ENCODE data around the gene APBB2.

The APBB2 gene

GRCh38 chr4:41215155-41215554, 813 bp upstream of the APBB2 start:
- FAIRE-seq = no peak

GRCh38 chr4:41214825-41215146, 444 bp upstream of the APBB2 start:
- FAIRE-seq = no peak

GRCh38 chr4:41213625-41214135, 662 bp downstream of the APBB2 start:
- no peak for FAIRE-seq

GRCh38 chr4:41212616-41213203, 1.6 kb downstream of the APBB2 start:
- FAIRE-seq = peak; percentile 86

GRCh38 chr4:41211951-41212615, 2.3 kb downstream of the APBB2 start:
- no peak for FAIRE-seq

- no peak for FAIRE-seq
Observed at GRCh38 chr4:41209901-41210300, 4.4 kb downstream of the APBB2 start.

GRCh38 chr4:41209187-41209586, 5.2 kb downstream of the APBB2 start:
- no peak for FAIRE-seq

GRCh38 chr4:41207291-41207831, 7.0 kb downstream of the APBB2 start:
- no peak for FAIRE-seq

- no peak for FAIRE-seq
Observed at GRCh38 chr4:41205854-41206460, 8.4 kb downstream of the APBB2 start.

GRCh38 chr4:41205130-41205529, 9.2 kb downstream of the APBB2 start:
- FAIRE-seq = no peak

- FAIRE-seq = no peak
Observed at GRCh38 chr4:41204400-41204978, 9.9 kb downstream of the APBB2 start.

GRCh38 chr4:41203841-41204240, 10.5 kb downstream of the APBB2 start:
- no peak for FAIRE-seq

- FAIRE-seq = no peak
Observed at GRCh38 chr4:41202820-41203568, 11.3 kb downstream of the APBB2 start.

GRCh38 chr4:41202356-41202755, 12.0 kb downstream of the APBB2 start:
- no peak for FAIRE-seq

GRCh38 chr4:41200486-41201017, 13.8 kb downstream of the APBB2 start:
- FAIRE-seq = no peak

GRCh38 chr4:41199788-41200187, 14.6 kb downstream of the APBB2 start:
- FAIRE-seq = no peak

GRCh38 chr4:41197996-41198395, 16.3 kb downstream of the APBB2 start:
- FAIRE-seq = no peak

- FAIRE-seq = no peak
Observed at GRCh38 chr4:41197495-41197894, 16.8 kb downstream of the APBB2 start.

GRCh38 chr4:41196633-41197332, 17.6 kb downstream of the APBB2 start:
- FAIRE-seq = no peak

- no peak for FAIRE-seq
Observed at GRCh38 chr4:41192136-41192535, 22.2 kb downstream of the APBB2 start.

- no peak for FAIRE-seq
Observed at GRCh38 chr4:41189666-41190065, 24.7 kb downstream of the APBB2 start.

- FAIRE-seq = no peak
Observed at GRCh38 chr4:41189076-41189475, 25.3 kb downstream of the APBB2 start.
